ENCODE results near the gene LNPK. TPM values are rescaled to one million over a fixed set of nuclear protein-coding genes. Genes with fewer than 3 reads are reported as not detected.

The LNPK gene, protein sequence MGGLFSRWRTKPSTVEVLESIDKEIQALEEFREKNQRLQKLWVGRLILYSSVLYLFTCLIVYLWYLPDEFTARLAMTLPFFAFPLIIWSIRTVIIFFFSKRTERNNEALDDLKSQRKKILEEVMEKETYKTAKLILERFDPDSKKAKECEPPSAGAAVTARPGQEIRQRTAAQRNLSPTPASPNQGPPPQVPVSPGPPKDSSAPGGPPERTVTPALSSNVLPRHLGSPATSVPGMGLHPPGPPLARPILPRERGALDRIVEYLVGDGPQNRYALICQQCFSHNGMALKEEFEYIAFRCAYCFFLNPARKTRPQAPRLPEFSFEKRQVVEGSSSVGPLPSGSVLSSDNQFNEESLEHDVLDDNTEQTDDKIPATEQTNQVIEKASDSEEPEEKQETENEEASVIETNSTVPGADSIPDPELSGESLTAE
- polyA plus RNA-seq (ENCODE audit: insufficient read length in 3 of 3): 10 to 100 TPM; 23.3 to 24.0 (median 23.7) TPM
- long read RNA-seq, donor 1, full-length matches to known transcripts: 2 of 2 reads
- long read RNA-seq, donor 1, partial matches to known transcripts: 0 of 2 reads
- long read RNA-seq, donor 1, other reads (novel, unspliced or antisense): 0 of 2 reads
- long read RNA-seq, donor 2, full-length matches to known transcripts: 7 of 7 reads
- long read RNA-seq, donor 2, partial matches to known transcripts: 0 of 7 reads
- long read RNA-seq, donor 2, other reads (novel, unspliced or antisense): 0 of 7 reads
- long read RNA-seq, donor 3, full-length matches to known transcripts: 5 of 5 reads
- long read RNA-seq, donor 3, partial matches to known transcripts: 0 of 5 reads
- long read RNA-seq, donor 3, other reads (novel, unspliced or antisense): 0 of 5 reads
- long read RNA-seq, donor 4, full-length matches to known transcripts: 2 of 2 reads
- long read RNA-seq, donor 4, partial matches to known transcripts: 0 of 2 reads
- long read RNA-seq, donor 4, other reads (novel, unspliced or antisense): 0 of 2 reads
- long read RNA-seq, donor 5, full-length matches to known transcripts: 3 of 3 reads
- long read RNA-seq, donor 5, partial matches to known transcripts: 0 of 3 reads
- long read RNA-seq, donor 5, other reads (novel, unspliced or antisense): 0 of 3 reads
- long read RNA-seq, donor 6, full-length matches to known transcripts: 4 of 4 reads
- long read RNA-seq, donor 6, partial matches to known transcripts: 0 of 4 reads
- long read RNA-seq, donor 6, other reads (novel, unspliced or antisense): 0 of 4 reads
- long read RNA-seq, donor 7, full-length matches to known transcripts: 4 of 4 reads
- long read RNA-seq, donor 7, partial matches to known transcripts: 0 of 4 reads
- long read RNA-seq, donor 7, other reads (novel, unspliced or antisense): 0 of 4 reads
- long read RNA-seq, donor 8, full-length matches to known transcripts: 2 of 2 reads
- long read RNA-seq, donor 8, partial matches to known transcripts: 0 of 2 reads
- long read RNA-seq, donor 8, other reads (novel, unspliced or antisense): 0 of 2 reads
- long read RNA-seq, donor 9, full-length matches to known transcripts: 3 of 3 reads
- long read RNA-seq, donor 9, partial matches to known transcripts: 0 of 3 reads
- long read RNA-seq, donor 9, other reads (novel, unspliced or antisense): 0 of 3 reads
- long read RNA-seq, donor 10, full-length matches to known transcripts: 3 of 3 reads
- long read RNA-seq, donor 10, partial matches to known transcripts: 0 of 3 reads
- long read RNA-seq, donor 10, other reads (novel, unspliced or antisense): 0 of 3 reads
- long read RNA-seq, donor 11, full-length matches to known transcripts: 4 of 4 reads
- long read RNA-seq, donor 11, partial matches to known transcripts: 0 of 4 reads
- long read RNA-seq, donor 11, other reads (novel, unspliced or antisense): 0 of 4 reads
- long read RNA-seq, donor 12, full-length matches to known transcripts: 6 of 6 reads
- long read RNA-seq, donor 12, partial matches to known transcripts: 0 of 6 reads
- long read RNA-seq, donor 12, other reads (novel, unspliced or antisense): 0 of 6 reads
- long read RNA-seq, donor 13, full-length matches to known transcripts: 4 of 4 reads
- long read RNA-seq, donor 13, partial matches to known transcripts: 0 of 4 reads
- long read RNA-seq, donor 13, other reads (novel, unspliced or antisense): 0 of 4 reads
- long read RNA-seq, donor 14: 0 reads
- long read RNA-seq, donor 15, full-length matches to known transcripts: 3 of 3 reads
- long read RNA-seq, donor 15, partial matches to known transcripts: 0 of 3 reads
- long read RNA-seq, donor 15, other reads (novel, unspliced or antisense): 0 of 3 reads
- long read RNA-seq, donor 16, full-length matches to known transcripts: 5 of 5 reads
- long read RNA-seq, donor 16, partial matches to known transcripts: 0 of 5 reads
- long read RNA-seq, donor 16, other reads (novel, unspliced or antisense): 0 of 5 reads

DNA sequence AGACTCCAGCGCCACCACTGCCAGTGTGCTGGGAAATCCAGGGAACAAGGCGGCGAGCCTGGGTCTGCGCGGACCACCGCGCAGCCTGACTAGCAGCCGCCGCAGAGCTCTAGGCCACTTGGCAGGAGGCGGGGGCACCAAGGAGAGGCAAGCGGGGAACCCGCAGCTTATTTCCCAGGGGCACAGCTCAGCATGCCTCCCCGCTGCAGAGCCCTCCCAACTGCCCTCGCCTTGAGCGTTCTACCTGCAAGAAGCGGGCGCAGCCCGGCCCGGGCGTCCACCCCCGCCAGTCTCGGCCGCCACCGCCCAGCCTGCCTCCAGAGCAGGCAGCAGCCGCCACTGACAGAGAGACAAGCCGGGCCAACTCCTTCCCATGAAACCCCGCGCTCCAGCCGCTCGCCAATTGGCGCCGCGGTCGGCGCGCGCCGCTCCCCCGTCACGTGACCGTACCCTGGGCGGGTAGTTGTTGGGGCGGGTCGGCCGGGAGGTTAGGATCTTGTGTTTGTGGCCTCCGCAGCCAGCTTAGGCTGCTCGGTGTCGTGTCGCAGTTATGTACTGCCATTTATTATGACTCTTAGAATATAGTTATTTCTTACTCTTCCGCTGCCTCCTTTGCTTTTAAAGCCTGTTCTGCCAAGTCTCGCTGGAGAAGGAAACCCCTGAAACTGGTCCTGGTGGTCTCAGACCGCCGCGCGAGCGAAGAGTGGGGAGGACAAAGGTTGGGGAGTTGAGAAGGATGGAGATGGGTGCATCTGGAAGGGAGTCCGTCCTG, at the start of gene LNPK:
LNPK (minus strand) TSS at position 352 of the 772 bp plus-strand sequence. CDS start 6,683 bp downstream, outside the sequence.
- peak; percentile 93 for DNase-seq

GRCh38 chr2:176039375-176039774, 37.3 kb upstream of the LNPK start:
- no peak for DNase-seq

DNA sequence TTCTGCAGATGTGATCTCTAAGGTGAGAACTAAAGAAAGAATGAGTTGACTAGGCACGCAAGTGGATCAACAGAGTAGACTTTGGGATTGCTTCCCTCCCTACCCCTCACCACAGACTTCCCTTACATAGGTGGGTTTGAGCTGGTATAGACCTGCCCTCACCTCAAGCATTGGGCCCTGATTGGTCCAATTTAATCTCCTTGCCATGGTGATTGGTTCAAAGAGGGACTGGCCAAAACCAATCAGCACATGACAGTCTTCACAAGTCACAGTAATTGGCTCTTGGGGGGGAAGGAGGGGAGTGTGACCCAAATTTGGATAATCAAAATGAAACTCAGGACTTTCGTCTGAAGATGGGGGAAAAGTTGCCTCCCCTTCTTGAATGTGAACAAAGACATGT, 36.6 kb upstream of the LNPK start:
- DNase-seq: no peak

DNA sequence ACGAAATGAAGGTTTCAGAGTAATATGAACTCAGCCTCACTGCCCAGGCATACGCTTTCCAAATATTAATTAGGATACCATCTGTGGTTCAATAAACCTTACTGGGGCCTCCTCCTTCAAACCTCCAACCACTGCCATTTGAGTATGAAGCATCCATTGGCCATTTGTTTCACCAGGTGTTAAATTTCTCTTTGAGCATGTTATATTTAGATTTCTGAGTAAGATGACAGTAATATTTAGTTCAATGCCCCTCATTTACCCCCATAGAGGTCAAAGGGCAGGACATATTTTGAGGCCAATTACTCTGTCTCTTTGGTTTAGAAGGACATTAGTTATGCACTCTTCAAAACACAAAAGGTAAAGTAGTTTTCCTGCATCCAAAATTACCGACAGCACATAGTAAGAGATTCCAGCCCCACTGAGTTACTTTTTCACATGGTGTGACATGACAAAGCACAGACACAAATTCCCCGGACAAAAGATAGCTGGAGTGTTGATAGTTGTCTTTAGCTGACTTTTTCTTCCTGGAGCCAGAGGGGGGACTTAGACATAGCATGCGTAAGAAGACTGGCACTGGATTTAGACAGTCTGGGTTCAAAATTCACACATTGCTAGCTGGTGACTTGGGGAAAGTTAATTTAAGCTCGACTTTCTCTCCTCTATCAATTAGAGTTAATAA, 33.1 kb upstream of the LNPK start:
- no peak for DNase-seq

DNA sequence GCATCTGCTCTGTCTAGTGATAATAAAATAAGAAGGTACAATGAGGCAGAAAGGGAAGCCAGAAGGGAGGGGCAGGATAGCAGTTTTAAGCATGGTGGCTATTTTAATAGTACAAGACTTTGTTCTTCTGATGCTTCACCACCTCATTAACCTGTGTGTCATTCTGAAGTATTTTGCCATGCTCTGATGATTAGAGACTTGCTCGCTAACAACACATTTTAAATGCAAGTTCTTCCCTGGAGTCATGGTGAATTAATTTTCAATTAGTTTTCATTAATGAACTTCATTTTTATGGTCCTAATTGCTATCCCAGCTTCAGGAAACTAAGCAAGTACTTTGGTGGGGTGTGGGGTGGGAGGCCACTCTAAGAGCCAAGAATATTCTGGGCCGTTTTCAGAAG, 25.7 kb upstream of the LNPK start:
- peak; percentile 12 for DNase-seq

DNA sequence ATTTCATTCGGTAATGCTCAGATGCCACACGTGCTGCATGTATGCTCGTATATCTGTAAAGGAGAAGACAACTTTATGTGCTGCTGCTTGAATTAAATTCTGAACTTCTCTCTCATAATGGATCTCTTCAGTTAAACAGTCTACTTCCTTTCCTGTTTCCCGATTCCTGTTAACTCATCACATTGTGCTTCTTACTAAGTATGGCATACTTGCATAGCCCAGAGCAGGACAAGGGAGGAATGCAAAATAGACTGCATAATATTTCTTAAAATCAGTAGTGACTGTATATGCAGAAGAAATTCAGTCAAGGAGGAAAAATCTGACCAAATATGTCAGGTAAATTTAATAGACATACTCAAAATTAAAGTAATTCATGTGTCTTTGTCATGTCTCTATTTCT, 23.9 kb upstream of the LNPK start:
- no peak for DNase-seq

DNA sequence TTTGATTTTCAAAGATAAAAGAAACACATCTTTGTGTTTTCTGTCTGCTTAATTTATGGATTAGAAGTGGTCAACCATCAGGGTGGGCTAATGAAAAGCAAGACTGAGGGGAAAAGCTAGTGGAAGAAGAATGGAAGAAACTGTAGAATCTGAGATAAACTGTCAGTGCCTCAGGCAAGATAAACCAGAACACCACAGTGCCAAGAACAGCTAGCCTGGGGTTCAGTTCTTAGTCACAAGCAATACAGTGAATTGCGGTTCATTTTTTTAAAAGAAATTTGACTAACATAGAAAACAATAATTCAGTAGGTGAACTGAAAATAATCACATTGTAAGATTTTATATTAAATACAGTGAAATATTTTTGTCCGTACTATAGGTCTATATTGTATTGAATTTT, 22.0 kb upstream of the LNPK start:
- DNase-seq: no peak

DNA sequence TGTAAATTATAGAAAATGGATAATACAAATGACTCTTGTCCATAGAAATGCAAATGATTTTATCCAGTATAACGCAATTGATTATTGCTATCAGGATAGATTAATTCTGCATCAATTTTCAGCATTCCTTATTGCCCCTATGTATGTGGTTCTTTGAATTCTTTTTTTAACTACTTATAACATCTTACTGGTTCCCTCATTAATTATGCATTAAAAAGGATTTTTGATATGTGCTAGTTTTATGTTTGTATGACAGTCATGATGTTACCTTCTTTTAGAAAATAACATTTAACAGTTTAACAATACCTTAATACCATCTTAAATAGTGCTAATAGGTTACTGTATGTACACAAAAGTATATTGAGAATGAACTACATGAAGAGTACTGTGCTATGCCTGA, 20.0 kb upstream of the LNPK start:
- no peak for DNase-seq

- no peak for DNase-seq
These were observed 18.3 kb upstream of the LNPK start for GRCh38 chr2:176020400-176020799.

GRCh38 chr2:176018708-176019107, 16.6 kb upstream of the LNPK start:
- DNase-seq: no peak

GRCh38 chr2:176009445-176009844, 7.4 kb upstream of the LNPK start:
- no peak for DNase-seq

- no peak for DNase-seq
These were observed 2.9 kb upstream of the LNPK start for GRCh38 chr2:176004934-176005333.

- no peak for DNase-seq
These were observed 1.9 kb upstream of the LNPK start for GRCh38 chr2:176003958-176004357.

DNA sequence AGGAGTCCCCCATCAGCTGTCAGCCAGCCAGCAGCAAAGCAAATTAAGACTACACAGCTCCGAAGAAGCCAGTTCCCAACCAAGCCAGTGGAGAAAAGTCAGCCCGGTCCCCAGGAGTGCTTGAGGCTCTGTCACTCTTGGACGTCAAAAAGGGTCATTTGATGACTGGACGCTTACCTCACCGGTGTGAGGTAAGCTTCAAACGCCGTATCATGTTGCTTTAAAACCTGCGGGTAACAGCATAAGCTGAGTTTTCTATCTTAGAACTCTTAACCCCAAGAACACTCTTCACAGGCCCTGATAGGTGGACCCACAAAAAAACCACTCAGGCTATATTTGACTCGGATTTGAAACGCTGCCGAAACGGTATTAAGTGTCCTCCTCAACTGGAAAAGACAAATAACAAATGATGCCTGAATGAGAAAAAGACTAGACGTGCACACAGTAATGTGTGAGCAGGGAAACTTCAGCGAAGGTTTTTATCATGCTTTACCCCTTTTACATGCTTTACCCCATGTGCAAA, 682 bp upstream of the LNPK start:
- DNase-seq: peak; percentile 14

- DNase-seq: peak; percentile 54
These were observed 669 bp downstream of the LNPK start for GRCh38 chr2:176001281-176001915.

DNA sequence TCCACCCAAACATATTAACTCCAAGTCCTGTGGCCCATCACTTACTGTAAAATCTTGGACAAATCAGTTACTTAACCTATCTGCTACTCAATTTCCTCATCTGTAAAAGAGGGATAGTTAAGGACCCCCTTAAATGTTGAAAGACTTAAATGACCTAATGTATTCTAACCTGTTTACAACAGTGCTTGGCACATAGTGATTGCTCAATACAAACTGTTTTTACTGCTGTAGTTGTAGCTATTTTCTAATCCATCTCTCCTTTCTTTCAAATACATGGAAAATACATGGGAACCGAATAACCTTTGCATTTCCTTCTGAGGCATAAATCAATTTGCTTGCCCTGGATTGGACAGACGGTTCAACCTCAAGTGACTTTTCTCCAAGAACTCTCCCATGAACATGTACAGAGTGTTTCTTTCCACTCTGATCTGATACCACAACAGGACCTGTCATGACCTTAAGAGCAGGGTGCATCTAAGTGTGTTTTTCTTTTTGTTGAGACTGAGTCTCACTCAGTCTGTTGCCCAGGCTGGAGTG, 2.7 kb downstream of the LNPK start:
- DNase-seq: no peak

DNA sequence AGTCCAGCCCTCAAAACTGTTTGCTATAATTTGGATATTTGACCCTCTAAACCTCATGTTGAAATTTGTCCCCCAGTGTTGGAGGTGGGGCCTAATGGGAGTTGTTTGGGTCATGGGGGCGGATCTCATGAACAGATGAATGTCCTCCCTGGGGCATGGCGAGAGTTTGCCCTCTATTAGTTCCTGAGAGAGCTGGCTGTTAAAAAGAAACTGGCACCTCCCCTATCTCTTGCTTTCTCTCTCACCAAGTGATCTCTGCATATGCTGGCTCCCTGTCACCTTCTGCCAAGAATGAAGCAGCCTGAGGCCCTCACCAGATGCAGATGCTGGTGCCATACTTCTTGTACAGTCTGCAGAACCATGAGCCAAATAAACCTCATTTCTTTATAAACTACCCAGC, 12.0 kb downstream of the LNPK start:
- DNase-seq: no peak
